Stimulated activated effector memory CD8-positive, alpha-beta T cell treated with anti-CD3 and anti-CD28 coated beads, Interleukin-12 subunit alpha, Interleukin-12 subunit beta, amount 100 ng/mL, for 72 hours (primary cell): ENCODE results near the gene ARFIP1.
"Not testable (repeated sequence)": the region's sequence is repeated elsewhere in the genome, so short reads cannot be mapped to it uniquely, and the experiment has no call there.

Source experiments
- ATAC-seq: fragments of 150-1000 bp; cut with Tn5 transposase; 2 replicates; pipeline ENCODE4 v1.10.0; 2021
- DNase-seq, 2 donors: peaks; one replicate each; pipeline ENCODE4 v3.0.0; 2021 to 2022; ENCODE audit warnings: low spot score in 2 of 2
- H3K27ac Mint-ChIP-seq: one replicate; pipeline ENCODE4 v1.8.0; 2022; ENCODE audit warnings: mild to moderate bottlenecking, mixed read lengths
- H3K36me3 Mint-ChIP-seq: one replicate; pipeline ENCODE4 v1.8.0; 2022; ENCODE audit warnings: mild to moderate bottlenecking, mixed read lengths
- H3K4me1 Mint-ChIP-seq: one replicate; pipeline ENCODE4 v1.8.0; 2022; ENCODE audit warnings: mixed read lengths
- H3K4me3 Mint-ChIP-seq: one replicate; pipeline ENCODE4 v1.8.0; 2022; ENCODE audit warnings: mild to moderate bottlenecking, mixed read lengths
- H3K9me3 Mint-ChIP-seq: one replicate; pipeline ENCODE4 v1.8.0; 2022; ENCODE audit warnings: mixed read lengths

Gene ARFIP1

GRCh38 chr4:152850377-152850776 is 70.6 kb downstream of the ARFIP1 start:
- H3K36me3 Mint-ChIP-seq = no peaks in the 10 kb centered on the region
- no peak overlapping the region for H3K27ac Mint-ChIP-seq
- peaks cover 7% of the 10 kb centered on the region for H3K9me3 Mint-ChIP-seq
- ATAC-seq = peak; percentile 64
- no peak for DNase-seq
- peaks cover 20% of the 10 kb centered on the region for H3K4me1 Mint-ChIP-seq
- H3K4me3 Mint-ChIP-seq = no peak overlapping the region

DNA sequence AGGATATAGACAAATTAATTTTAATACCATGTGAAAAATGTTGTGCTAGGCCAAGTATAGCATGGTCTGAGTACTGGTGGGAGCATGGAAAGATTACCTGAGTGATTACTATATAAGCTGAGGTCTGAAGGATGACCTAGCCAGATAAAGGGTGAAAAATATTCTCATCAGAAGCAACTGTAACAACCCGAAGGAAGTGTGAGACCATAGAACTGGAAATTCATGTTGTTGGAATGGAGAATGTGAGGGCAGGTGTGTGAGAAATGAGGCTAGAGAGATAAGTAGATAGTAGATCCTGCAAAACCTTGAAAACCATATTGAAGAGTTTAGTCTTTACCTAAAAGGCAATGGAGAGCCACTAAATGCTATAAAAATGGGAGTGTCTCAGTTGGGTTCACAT is 71.5 kb downstream of the ARFIP1 start:
- Mint-ChIP-seq H3K36me3 (no peaks in the 10 kb centered on the region), H3K9me3 (peaks cover 7% of the 10 kb centered on the region), H3K27ac (no peak overlapping the region), H3K4me1 (peaks cover 20% of the 10 kb centered on the region), H3K4me3 (no peak overlapping the region)
- ATAC-seq = no peak
- DNase-seq = no peak

DNA sequence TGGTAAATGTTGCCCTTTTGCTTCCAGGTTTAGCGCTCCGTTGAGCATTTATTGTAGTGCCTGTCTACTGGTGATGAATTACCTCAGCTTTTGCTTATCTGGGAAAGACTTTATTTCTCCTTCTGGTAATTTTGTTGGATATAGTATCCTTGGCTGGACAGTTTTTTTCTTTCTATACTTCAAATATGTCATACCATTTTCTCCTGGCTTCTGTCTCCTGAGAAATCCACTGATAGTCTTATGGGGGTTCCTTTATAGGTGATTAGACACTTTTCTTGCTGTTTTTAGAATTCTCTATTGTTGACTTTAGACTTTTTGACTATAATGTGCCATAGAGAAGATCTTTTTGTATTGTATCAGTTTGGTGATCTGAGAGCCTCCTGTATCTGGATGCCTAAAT is 73.5 kb downstream of the ARFIP1 start:
- H3K4me3 Mint-ChIP-seq = no peak overlapping the region
- peaks cover 7% of the 10 kb centered on the region for H3K9me3 Mint-ChIP-seq
- no peak for ATAC-seq
- H3K4me1 Mint-ChIP-seq = peaks cover 20% of the 10 kb centered on the region
- H3K27ac Mint-ChIP-seq = no peak overlapping the region
- H3K36me3 Mint-ChIP-seq = no peaks in the 10 kb centered on the region
- DNase-seq = no peak

DNA sequence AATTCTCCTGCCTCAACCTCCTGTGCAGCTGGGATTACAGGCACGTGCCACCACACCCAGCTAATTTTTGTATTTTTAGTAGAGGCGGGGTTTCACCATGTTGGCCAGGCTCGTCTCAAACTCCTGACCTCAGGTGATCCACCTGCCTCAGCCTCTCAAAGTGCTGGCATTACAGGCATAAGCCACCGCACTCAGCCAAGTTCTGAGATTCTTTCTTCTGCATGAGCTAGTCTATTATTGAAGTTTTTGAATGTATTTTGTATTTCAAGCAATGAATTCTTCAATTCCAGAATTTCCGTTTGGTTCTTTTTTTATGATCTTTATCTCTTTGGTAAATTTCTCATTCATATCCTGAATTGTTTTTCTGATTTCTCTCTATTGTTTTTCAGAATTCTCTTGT is 74.3 kb downstream of the ARFIP1 start:
- DNase-seq, H3K36me3 Mint-ChIP-seq, H3K9me3 Mint-ChIP-seq, H3K4me3 Mint-ChIP-seq, H3K27ac Mint-ChIP-seq, ATAC-seq: not testable (repeated sequence)
- peaks cover 20% of the 10 kb centered on the region for H3K4me1 Mint-ChIP-seq

GRCh38 chr4:152856960-152857359 is 77.2 kb downstream of the ARFIP1 start:
- ATAC-seq (no peak), DNase-seq (no peak)
- H3K27ac Mint-ChIP-seq = no peak overlapping the region
- no peaks in the 10 kb centered on the region for H3K36me3 Mint-ChIP-seq
- peaks cover 7% of the 10 kb centered on the region for H3K9me3 Mint-ChIP-seq
- H3K4me1 Mint-ChIP-seq = no peaks in the 10 kb centered on the region
- H3K4me3 Mint-ChIP-seq = no peak overlapping the region

- DNase-seq (no peak), ATAC-seq (no peak)
- Mint-ChIP-seq H3K4me1 (no peaks in the 10 kb centered on the region), H3K36me3 (no peaks in the 10 kb centered on the region), H3K9me3 (no peaks in the 10 kb centered on the region), H3K4me3 (no peak overlapping the region), H3K27ac (no peak overlapping the region)
Observed at GRCh38 chr4:152858934-152859333, 79.2 kb downstream of the ARFIP1 start.

DNA sequence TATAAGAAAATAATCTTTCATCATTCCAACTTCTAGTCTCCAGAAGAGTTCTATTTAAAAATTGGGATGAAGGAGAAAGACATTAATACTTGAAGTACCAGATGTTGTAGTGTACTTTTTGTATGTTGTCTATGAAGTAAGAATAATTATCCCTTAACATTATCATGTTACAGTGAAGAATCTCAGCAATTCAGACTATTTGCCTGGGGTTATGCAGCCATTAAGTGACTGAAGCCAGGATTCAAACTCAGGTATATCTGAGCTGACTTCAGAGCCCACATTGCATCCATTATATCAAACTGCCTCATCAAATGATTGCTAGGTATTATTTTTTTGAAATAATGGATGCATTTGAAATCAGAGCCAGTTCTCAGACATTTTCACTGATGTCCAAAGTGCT is 80.3 kb downstream of the ARFIP1 start:
- Mint-ChIP-seq H3K4me1 (no peaks in the 10 kb centered on the region), H3K36me3 (peaks cover 11% of the 10 kb centered on the region), H3K27ac (no peak overlapping the region), H3K9me3 (no peaks in the 10 kb centered on the region), H3K4me3 (no peak overlapping the region)
- DNase-seq (no peak), ATAC-seq (no peak)

DNA sequence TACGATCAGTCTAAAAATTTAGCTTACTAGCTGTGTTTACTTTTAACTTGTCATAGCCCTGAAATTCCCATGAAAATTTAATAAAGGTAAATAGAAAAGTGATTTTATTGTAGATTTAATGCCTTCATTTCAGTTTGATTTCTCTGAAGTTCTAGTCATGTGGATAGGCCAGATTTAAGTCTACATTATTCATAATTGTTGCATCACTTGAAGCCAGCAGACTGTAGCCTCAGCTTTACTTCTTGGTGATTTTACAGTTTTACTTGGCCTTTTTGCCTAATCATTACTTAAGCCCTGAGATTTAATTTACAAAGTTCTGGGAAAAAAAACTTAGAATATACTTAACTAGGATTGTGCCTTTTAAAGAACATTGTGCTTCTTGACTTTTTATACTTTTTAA is 82.9 kb downstream of the ARFIP1 start:
- H3K4me3 Mint-ChIP-seq = no peak overlapping the region
- DNase-seq (no peak), ATAC-seq (no peak)
- H3K9me3 Mint-ChIP-seq = no peaks in the 10 kb centered on the region
- no peak overlapping the region for H3K27ac Mint-ChIP-seq
- H3K36me3 Mint-ChIP-seq = peaks cover 17% of the 10 kb centered on the region
- no peaks in the 10 kb centered on the region for H3K4me1 Mint-ChIP-seq

- H3K4me3 Mint-ChIP-seq = no peak overlapping the region
- no peak overlapping the region for H3K27ac Mint-ChIP-seq
- no peaks in the 10 kb centered on the region for H3K9me3 Mint-ChIP-seq
- H3K36me3 Mint-ChIP-seq = peaks cover 17% of the 10 kb centered on the region
- DNase-seq (no peak), ATAC-seq (no peak)
- H3K4me1 Mint-ChIP-seq = no peaks in the 10 kb centered on the region
Observed at GRCh38 chr4:152864361-152864760, 84.6 kb downstream of the ARFIP1 start.

GRCh38 chr4:152866432-152866993 is 86.8 kb downstream of the ARFIP1 start:
- H3K4me3 Mint-ChIP-seq, H3K4me1 Mint-ChIP-seq, ATAC-seq, H3K27ac Mint-ChIP-seq, DNase-seq, H3K9me3 Mint-ChIP-seq: not testable (repeated sequence)
- peaks cover 17% of the 10 kb centered on the region for H3K36me3 Mint-ChIP-seq

DNA sequence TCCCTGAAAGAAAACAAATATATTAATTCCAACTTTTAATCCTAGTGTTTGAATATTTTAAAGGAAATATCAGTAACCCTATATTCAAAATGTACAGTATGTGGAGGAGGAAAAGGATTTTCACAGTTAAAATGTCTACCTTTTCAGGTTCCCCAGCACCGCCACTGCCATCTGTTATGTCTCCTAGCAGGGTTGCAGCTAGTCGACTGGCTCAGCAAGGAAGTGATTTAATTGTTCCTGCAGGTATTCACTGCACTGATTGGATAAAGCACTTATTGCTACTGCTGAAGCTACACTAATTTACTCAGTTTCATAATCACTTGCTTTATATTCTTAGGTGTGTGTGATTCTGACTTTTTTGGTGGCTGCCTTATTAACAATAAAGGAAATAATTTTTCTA is 90.9 kb downstream of the ARFIP1 start:
- no peak overlapping the region for H3K4me3 Mint-ChIP-seq
- H3K9me3 Mint-ChIP-seq = no peaks in the 10 kb centered on the region
- ATAC-seq (no peak), DNase-seq (no peak)
- no peaks in the 10 kb centered on the region for H3K4me1 Mint-ChIP-seq
- no peak overlapping the region for H3K27ac Mint-ChIP-seq
- peaks cover 13% of the 10 kb centered on the region for H3K36me3 Mint-ChIP-seq

DNA sequence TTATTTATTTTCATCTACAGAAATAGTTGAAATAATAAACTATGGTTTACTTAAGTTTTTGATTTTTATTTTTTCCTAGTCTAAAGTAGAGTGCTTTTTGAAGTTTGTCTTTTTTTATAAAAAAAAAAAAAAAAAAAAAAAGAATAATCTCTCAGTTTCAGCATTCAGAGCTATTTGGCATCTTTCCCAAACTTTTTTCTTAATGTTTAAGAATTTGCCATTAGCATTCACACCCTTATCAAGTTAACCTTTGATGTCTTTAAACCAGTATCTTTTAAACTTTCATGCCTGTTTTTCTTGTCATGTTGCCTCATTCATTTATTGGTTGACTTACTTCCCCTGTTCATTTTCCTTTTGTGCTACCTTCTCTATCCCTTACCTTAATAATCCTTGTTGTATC is 95.5 kb downstream of the ARFIP1 start:
- Mint-ChIP-seq H3K4me3 (no peak overlapping the region), H3K9me3 (peaks cover 3% of the 10 kb centered on the region), H3K27ac (no peak overlapping the region), H3K4me1 (no peaks in the 10 kb centered on the region), H3K36me3 (peaks cover 24% of the 10 kb centered on the region)
- ATAC-seq (no peak), DNase-seq (no peak)

GRCh38 chr4:152877868-152878267 is 98.1 kb downstream of the ARFIP1 start:
- Mint-ChIP-seq H3K4me1 (no peaks in the 10 kb centered on the region), H3K4me3 (no peak overlapping the region), H3K36me3 (peaks cover 24% of the 10 kb centered on the region), H3K9me3 (peaks cover 3% of the 10 kb centered on the region), H3K27ac (no peak overlapping the region)
- DNase-seq (no peak), ATAC-seq (no peak)

DNA sequence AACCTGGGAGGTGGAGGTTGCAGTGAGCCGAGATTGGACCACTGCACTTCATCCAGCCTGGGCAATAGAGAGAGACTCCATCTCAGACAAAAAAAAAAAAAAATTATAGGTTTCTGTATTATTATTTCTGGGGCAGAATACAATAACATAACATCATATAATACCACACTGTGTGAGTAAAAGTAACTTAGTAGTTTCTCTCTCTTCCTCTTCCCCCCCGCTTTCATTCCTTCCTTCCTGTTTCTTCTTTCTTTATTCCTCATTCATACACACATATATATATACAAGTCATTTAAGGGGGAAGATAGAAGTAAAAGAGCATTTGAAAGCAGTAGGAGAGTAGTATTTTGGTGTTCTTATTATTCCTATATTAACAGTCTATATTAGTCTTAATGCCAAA is 100.5 kb downstream of the ARFIP1 start:
- no peak overlapping the region for H3K27ac Mint-ChIP-seq
- no peak overlapping the region for H3K4me3 Mint-ChIP-seq
- H3K36me3 Mint-ChIP-seq = peaks cover 15% of the 10 kb centered on the region
- H3K4me1 Mint-ChIP-seq = no peaks in the 10 kb centered on the region
- DNase-seq (no peak), ATAC-seq (no peak)
- peaks cover 3% of the 10 kb centered on the region for H3K9me3 Mint-ChIP-seq

GRCh38 chr4:152881974-152882373 is 102.2 kb downstream of the ARFIP1 start:
- no peak for ATAC-seq
- Mint-ChIP-seq H3K4me3 (no peak overlapping the region), H3K4me1 (no peaks in the 10 kb centered on the region), H3K27ac (no peak overlapping the region), H3K9me3 (no peaks in the 10 kb centered on the region), H3K36me3 (peaks cover 6% of the 10 kb centered on the region)
- DNase-seq = no peak

DNA sequence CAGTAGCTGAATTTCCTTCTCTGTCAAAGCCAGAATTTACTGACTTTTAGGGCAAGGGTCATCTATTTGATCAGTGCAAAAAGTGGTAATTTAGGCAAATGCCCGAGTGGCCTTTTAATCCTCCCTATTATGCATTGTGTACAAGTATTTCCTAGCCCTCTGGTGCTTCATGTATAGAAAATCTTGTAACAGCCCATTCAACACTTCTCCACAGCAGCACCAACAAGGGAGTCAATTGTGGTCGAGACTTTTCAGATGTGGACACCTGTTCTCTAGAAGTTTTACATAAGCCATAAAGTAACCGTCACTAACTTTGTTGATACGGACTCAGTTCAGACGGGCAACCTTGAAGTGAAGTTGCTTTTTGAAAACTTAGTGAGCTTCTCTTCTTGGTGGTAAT is 105.4 kb downstream of the ARFIP1 start:
- Mint-ChIP-seq H3K9me3 (no peaks in the 10 kb centered on the region), H3K4me3 (no peak overlapping the region), H3K27ac (no peak overlapping the region), H3K36me3 (peaks cover 6% of the 10 kb centered on the region), H3K4me1 (no peaks in the 10 kb centered on the region)
- DNase-seq = no peak
- no peak for ATAC-seq

- no peak for ATAC-seq
- no peaks in the 10 kb centered on the region for H3K4me1 Mint-ChIP-seq
- H3K27ac Mint-ChIP-seq = no peak overlapping the region
Observed at GRCh38 chr4:152886201-152886600, 106.4 kb downstream of the ARFIP1 start.

More at GRCh38 chr4:152886201-152886600, 106.4 kb downstream of the ARFIP1 start:
- Mint-ChIP-seq H3K9me3 (no peaks in the 10 kb centered on the region), H3K4me3 (no peak overlapping the region), H3K36me3 (peaks cover 6% of the 10 kb centered on the region)
- DNase-seq = no peak
